Stomach (tissue), 4 donors: ENCODE results near the gene PGPEP1.

Experiments used
- EP300 ChIP-seq: sonication (generic); formaldehyde crosslinking; IDR thresholded peaks from one replicate; pipeline ENCODE4 v1.6.1; 2017; ENCODE audit warnings: antibody characterized with exemption
- POLR2A ChIP-seq, 4 donors: fragments of 450-650 bp; IDR thresholded peaks; one replicate each; pipeline ENCODE4 v1.6.1; 2016; ENCODE audit warnings: antibody characterized with exemption in 4 of 4, control low read depth in 2 of 4, mild to moderate bottlenecking in 1 of 4, moderate library complexity in 1 of 4
- TF ChIP-seq, protein P1 (sequence below), 7 experiments: fragments of 450-650 bp in 4 of 7; fragments of 200-600 bp in 3 of 7; sonication (generic) in 3 of 7; IDR thresholded peaks; one replicate each; pipeline ENCODE4 v1.5.1; 2016 to 2019; ENCODE audit warnings: antibody characterized with exemption in 7 of 7, control low read depth in 2 of 7, mild to moderate bottlenecking in 1 of 7

DNA sequence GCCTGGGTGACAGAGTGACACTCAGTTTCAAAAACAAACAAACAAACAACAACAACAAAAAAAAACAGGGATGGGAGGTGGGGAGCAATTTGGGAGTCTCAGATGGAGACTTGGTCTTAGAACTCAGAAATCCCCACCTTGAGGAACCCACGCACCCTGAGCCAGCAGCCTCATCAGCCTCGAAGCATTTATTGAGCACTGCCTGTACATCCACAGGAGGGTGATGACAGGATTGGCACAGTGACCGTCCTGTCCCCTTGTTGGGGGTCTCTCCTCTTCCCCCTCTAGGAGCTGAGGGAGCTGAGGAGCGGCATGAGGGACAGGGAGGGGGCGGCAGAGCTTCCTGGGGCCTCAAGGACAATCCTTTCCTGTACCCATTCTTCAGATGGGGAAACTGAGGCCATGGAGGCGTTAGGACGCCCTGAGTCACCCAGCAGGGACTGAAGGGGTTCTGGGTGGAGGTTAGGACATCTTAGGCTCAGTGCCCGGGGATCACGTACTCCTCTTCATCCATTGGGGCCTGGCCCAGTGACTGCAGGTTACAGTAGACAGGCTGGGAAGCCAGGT is 51.2 kb downstream of the PGPEP1 start:
- no peak for TF ChIP-seq POLR2A (IDR thresholded peaks at IDR 0.05)
- TF ChIP-seq, protein P1, sequence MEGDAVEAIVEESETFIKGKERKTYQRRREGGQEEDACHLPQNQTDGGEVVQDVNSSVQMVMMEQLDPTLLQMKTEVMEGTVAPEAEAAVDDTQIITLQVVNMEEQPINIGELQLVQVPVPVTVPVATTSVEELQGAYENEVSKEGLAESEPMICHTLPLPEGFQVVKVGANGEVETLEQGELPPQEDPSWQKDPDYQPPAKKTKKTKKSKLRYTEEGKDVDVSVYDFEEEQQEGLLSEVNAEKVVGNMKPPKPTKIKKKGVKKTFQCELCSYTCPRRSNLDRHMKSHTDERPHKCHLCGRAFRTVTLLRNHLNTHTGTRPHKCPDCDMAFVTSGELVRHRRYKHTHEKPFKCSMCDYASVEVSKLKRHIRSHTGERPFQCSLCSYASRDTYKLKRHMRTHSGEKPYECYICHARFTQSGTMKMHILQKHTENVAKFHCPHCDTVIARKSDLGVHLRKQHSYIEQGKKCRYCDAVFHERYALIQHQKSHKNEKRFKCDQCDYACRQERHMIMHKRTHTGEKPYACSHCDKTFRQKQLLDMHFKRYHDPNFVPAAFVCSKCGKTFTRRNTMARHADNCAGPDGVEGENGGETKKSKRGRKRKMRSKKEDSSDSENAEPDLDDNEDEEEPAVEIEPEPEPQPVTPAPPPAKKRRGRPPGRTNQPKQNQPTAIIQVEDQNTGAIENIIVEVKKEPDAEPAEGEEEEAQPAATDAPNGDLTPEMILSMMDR (IDR thresholded peaks at IDR 0.05), result no peak
- no peak for TF ChIP-seq EP300
